Retinal pigment epithelial cell (primary cell): ENCODE data around the gene BCAM.
"Not testable (repeated sequence)": the region's sequence is repeated elsewhere in the genome, so short reads cannot be mapped to it uniquely, and the experiment has no call there.

Experiments used
- DNase-seq: peaks from one replicate; pipeline ENCODE4 v3.0.0-alpha.2; 2010; ENCODE audit warnings: low read depth
- H3K4me3 ChIP-seq: 2 replicates; pipeline ENCODE4 v1.5.1; 2011; ENCODE audit warnings: mild to moderate bottlenecking, low read length, control low read depth, moderate library complexity
- TF ChIP-seq, protein P1 (sequence below): conservative IDR thresholded peaks from 2 replicates; pipeline ENCODE4 v1.5.1; 2011; ENCODE audit warnings: low read depth, low read length, control low read depth, inconsistent platforms

The BCAM gene

DNA sequence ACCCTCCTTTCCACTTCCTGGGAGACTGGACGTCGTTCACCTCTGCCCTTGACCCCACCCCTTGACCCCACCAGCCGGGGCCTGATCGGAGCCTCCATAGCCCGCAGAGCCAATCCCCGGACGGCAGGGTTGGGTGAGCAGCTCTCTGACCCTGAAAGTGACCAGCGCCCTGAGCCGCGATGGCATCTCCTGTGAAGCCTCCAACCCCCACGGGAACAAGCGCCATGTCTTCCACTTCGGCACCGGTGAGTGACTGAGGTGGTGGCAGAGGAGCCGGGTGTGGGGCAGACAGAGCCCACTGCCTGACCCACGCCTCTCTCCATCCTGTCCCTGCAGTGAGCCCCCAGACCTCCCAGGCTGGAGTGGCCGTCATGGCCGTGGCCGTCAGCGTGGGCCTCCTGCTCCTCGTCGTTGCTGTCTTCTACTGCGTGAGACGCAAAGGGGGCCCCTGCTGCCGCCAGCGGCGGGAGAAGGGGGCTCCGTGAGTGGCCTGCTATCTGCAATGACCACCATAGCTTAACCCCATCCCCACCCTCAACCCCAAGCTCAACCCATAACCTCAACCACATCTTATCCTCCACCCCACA lies 10.4 kb downstream of the BCAM start:
- TF ChIP-seq, protein P1, sequence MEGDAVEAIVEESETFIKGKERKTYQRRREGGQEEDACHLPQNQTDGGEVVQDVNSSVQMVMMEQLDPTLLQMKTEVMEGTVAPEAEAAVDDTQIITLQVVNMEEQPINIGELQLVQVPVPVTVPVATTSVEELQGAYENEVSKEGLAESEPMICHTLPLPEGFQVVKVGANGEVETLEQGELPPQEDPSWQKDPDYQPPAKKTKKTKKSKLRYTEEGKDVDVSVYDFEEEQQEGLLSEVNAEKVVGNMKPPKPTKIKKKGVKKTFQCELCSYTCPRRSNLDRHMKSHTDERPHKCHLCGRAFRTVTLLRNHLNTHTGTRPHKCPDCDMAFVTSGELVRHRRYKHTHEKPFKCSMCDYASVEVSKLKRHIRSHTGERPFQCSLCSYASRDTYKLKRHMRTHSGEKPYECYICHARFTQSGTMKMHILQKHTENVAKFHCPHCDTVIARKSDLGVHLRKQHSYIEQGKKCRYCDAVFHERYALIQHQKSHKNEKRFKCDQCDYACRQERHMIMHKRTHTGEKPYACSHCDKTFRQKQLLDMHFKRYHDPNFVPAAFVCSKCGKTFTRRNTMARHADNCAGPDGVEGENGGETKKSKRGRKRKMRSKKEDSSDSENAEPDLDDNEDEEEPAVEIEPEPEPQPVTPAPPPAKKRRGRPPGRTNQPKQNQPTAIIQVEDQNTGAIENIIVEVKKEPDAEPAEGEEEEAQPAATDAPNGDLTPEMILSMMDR = no peak
- DNase-seq = no peak
- no peak overlapping the region for H3K4me3 ChIP-seq

GRCh38 chr19:44820648-44821609 lies 12.0 kb downstream of the BCAM start:
- DNase-seq = no peak
- H3K4me3 ChIP-seq = no peak overlapping the region
- TF ChIP-seq, protein P1 = no peak

DNA sequence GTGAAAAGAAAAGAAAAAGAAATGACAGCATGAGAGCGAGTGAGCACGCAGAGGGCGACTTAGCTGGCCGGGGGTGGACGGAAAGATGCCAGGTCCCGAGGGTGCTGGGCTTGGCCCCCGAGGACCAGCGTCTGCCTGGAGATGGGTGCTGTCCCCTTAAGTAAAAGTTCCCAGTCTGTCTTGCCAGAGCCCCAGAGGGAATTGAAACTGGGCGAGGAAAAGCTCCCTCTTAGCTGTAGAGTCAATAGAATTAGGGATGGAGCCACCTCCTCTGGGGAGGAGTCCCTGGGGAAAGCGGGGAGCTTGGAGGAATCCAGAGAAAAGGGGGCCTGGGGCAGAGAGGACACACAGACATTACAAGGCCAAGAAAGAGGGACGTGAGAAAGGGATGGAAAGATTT lies 13.3 kb downstream of the BCAM start:
- TF ChIP-seq, protein P1 = no peak
- H3K4me3 ChIP-seq = no peak overlapping the region
- no peak for DNase-seq

- TF ChIP-seq, protein P1 = no peak
- no peak for DNase-seq
These were observed 13.9 kb downstream of the BCAM start for GRCh38 chr19:44822670-44823372.

GRCh38 chr19:44823373-44823698 lies 14.4 kb downstream of the BCAM start:
- DNase-seq = no peak
- H3K4me3 ChIP-seq = no peak overlapping the region
- TF ChIP-seq, protein P1 = no peak

More at GRCh38 chr19:44822670-44823372, 13.9 kb downstream of the BCAM start:
- H3K4me3 ChIP-seq = no peak overlapping the region

- TF ChIP-seq, protein P1 = no peak
- DNase-seq = no peak
- H3K4me3 ChIP-seq = no peak overlapping the region
These were observed 15.9 kb downstream of the BCAM start for GRCh38 chr19:44824761-44825160.

DNA sequence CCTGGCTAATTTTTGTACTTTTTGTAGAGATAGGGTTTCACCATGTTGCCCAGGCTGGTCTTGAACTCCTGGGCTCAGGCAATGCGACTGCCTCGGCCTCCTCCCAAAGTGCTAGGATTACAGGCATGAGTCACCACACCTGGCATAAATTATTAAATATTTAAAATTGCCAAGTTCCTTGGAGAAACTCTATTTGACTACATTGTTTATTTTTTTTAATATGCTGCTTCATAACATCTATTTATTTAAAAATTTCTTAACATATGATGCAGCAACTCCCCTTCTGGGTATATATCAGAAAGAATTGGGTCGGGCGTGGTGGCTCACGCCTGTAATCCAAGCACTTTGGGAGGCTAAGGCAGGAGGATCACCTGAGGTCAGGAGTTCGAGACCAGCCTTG lies 24.0 kb downstream of the BCAM start:
- not testable (repeated sequence) for DNase-seq, H3K4me3 ChIP-seq

GRCh38 chr19:44834399-44834798 lies 25.5 kb downstream of the BCAM start:
- not testable (repeated sequence) for DNase-seq, H3K4me3 ChIP-seq
